Measurements from ENCODE around the gene SMIM45.

The SMIM45 gene

GRCh38 chr22:41951898-41952474, at the start of gene SMIM45:
TSS of gene SMIM45 (plus strand) at chr22:41952150.
- no peak for DNase-seq

GRCh38 chr22:41902932-41903421, 49.0 kb upstream of the SMIM45 start:
- no peak for DNase-seq

- no peak for DNase-seq
Observed at GRCh38 chr22:41904450-41905410, 47.2 kb upstream of the SMIM45 start.

GRCh38 chr22:41905411-41906202, 46.3 kb upstream of the SMIM45 start:
- DNase-seq, result no peak

GRCh38 chr22:41906822-41907221, 45.1 kb upstream of the SMIM45 start:
- no peak for DNase-seq

- DNase-seq, result no peak
Observed at GRCh38 chr22:41907436-41908401, 44.2 kb upstream of the SMIM45 start.

- DNase-seq, result no peak
Observed at GRCh38 chr22:41908411-41909309, 43.3 kb upstream of the SMIM45 start.

GRCh38 chr22:41909310-41910049, 42.5 kb upstream of the SMIM45 start:
- no peak for DNase-seq

GRCh38 chr22:41910050-41911000, 41.6 kb upstream of the SMIM45 start:
- no peak for DNase-seq

GRCh38 chr22:41911001-41911611, 40.8 kb upstream of the SMIM45 start:
- DNase-seq, result no peak

- no peak for DNase-seq
Observed at GRCh38 chr22:41912338-41913039, 39.5 kb upstream of the SMIM45 start.

- DNase-seq, result no peak
Observed at GRCh38 chr22:41913040-41913719, 38.8 kb upstream of the SMIM45 start.

- no peak for DNase-seq
Observed at GRCh38 chr22:41913842-41914534, 38.0 kb upstream of the SMIM45 start.

GRCh38 chr22:41914611-41915034, 37.3 kb upstream of the SMIM45 start:
- DNase-seq, result no peak

GRCh38 chr22:41915035-41915785, 36.7 kb upstream of the SMIM45 start, which contains the start of gene SHISA8:
TSS of gene SHISA8 (minus strand) at chr22:41915074. CDS start at chr22:41914667, 407 bp downstream.
- no peak for DNase-seq
